OCI-LY7 (cell line): ENCODE results near the gene AKT3.
"Not testable (repeated sequence)": the region's sequence is repeated elsewhere in the genome, so short reads cannot be mapped to it uniquely, and the experiment has no call there.

Experiments
- CTCF ChIP-seq: fragments of 200-600 bp; sonication (generic); conservative IDR thresholded peaks from 2 replicates; pipeline ENCODE4 v1.5.1; 2014; ENCODE audit warnings: mild to moderate bottlenecking, antibody characterized with exemption, low read length, moderate library complexity, mixed read lengths
- EZH2phosphoT487 ChIP-seq: fragments of 200-600 bp; sonication (generic); IDR thresholded peaks from 2 replicates; pipeline ENCODE4 v1.6.1; 2018; ENCODE audit warnings: low read depth, borderline replicate concordance, mild to moderate bottlenecking, mixed run types, antibody characterized with exemption, low read length, moderate library complexity, mixed read lengths

- TF ChIP-seq CTCF, EZH2phosphoT487: not testable (repeated sequence)
These were observed 27.0 kb upstream of the AKT3 start for GRCh38 chr1:243877058-243877457.
